Measurements from ENCODE around the gene IPO13. TPM values are rescaled to one million over a fixed set of nuclear protein-coding genes. Genes with fewer than 3 reads are reported as not detected.

The IPO13 gene
- total and polyA plus RNA-seq, 4 donors, result 8.6 to 15.1 (median 10.5) TPM

- no peak overlapping the region for H3K9ac ChIP-seq (ENCODE audit: low read depth in 1 of 2, low read length in 2 of 2)
- peaks cover 0 to 12% (median 9%) of the 10 kb centered on the region in 4 donors for H3K4me1 ChIP-seq (ENCODE audit: control insufficient read depth in 4 of 4, insufficient read depth in 4 of 4, low read length in 3 of 4)
- no peaks in the 10 kb centered on the region for H3K27me3 ChIP-seq (ENCODE audit: control insufficient read depth in 4 of 4, insufficient read depth in 4 of 4, low read length in 3 of 4)
- H3K27ac ChIP-seq (ENCODE audit: low read depth in 1 of 2, low read length in 2 of 2), result no peak overlapping the region
- peaks cover 0 to 23% (median 4%) of the 10 kb centered on the region in 4 donors for H3K36me3 ChIP-seq (ENCODE audit: control insufficient read depth in 4 of 4, insufficient read depth in 3 of 4, low read depth in 1 of 4, low read length in 3 of 4)
- no peaks in the 10 kb centered on the region for H3K9me3 ChIP-seq (ENCODE audit: control insufficient read depth in 4 of 4, low read length in 3 of 4)
- no peak for DNase-seq (ENCODE audit: low spot score)
- WGBS, result 92% methylated on average over 8 of the region's 8 CpGs
- TF ChIP-seq ZBTB33 (IDR thresholded peaks at IDR 0.05) (no peak), HNF4G (IDR thresholded peaks at IDR 0.05) (no peak), HNF4A (conservative IDR thresholded peaks at IDR 0.05) (no peak), GABPA (IDR thresholded peaks at IDR 0.05 in 1 of 2, conservative IDR thresholded peaks at IDR 0.05 in 1 of 2) (no peak), CTCF (IDR thresholded peaks at IDR 0.05; ENCODE audit: low read depth, low read length, missing input control) (no peak), JUND (IDR thresholded peaks at IDR 0.05) (no peak), FOXA2 (IDR thresholded peaks at IDR 0.05) (no peak), RAD21 (IDR thresholded peaks at IDR 0.05) (no peak), TAF1 (conservative IDR thresholded peaks at IDR 0.05) (no peak), EGR1 (IDR thresholded peaks at IDR 0.05; ENCODE audit: low read depth in 2 of 2) (no peak), NR2F2 (IDR thresholded peaks at IDR 0.05) (no peak), RXRA (IDR thresholded peaks at IDR 0.05) (no peak), SP1 (IDR thresholded peaks at IDR 0.05) (no peak), YY1 (IDR thresholded peaks at IDR 0.05) (no peak), ATF3 (IDR thresholded peaks at IDR 0.05) (no peak), FOXA1 (IDR thresholded peaks at IDR 0.05) (no peak)
- TF ChIP-seq, protein P1, sequence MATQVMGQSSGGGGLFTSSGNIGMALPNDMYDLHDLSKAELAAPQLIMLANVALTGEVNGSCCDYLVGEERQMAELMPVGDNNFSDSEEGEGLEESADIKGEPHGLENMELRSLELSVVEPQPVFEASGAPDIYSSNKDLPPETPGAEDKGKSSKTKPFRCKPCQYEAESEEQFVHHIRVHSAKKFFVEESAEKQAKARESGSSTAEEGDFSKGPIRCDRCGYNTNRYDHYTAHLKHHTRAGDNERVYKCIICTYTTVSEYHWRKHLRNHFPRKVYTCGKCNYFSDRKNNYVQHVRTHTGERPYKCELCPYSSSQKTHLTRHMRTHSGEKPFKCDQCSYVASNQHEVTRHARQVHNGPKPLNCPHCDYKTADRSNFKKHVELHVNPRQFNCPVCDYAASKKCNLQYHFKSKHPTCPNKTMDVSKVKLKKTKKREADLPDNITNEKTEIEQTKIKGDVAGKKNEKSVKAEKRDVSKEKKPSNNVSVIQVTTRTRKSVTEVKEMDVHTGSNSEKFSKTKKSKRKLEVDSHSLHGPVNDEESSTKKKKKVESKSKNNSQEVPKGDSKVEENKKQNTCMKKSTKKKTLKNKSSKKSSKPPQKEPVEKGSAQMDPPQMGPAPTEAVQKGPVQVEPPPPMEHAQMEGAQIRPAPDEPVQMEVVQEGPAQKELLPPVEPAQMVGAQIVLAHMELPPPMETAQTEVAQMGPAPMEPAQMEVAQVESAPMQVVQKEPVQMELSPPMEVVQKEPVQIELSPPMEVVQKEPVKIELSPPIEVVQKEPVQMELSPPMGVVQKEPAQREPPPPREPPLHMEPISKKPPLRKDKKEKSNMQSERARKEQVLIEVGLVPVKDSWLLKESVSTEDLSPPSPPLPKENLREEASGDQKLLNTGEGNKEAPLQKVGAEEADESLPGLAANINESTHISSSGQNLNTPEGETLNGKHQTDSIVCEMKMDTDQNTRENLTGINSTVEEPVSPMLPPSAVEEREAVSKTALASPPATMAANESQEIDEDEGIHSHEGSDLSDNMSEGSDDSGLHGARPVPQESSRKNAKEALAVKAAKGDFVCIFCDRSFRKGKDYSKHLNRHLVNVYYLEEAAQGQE (IDR thresholded peaks at IDR 0.05), result no peak
- TF ChIP-seq, protein P2, sequence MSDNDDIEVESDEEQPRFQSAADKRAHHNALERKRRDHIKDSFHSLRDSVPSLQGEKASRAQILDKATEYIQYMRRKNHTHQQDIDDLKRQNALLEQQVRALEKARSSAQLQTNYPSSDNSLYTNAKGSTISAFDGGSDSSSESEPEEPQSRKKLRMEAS (IDR thresholded peaks at IDR 0.05), result no peak
- no peak overlapping the region for H3K4me3 ChIP-seq (ENCODE audit: low read depth in 1 of 3, low read length in 3 of 3)
Observed at GRCh38 chr1:43952731-43953346, 6.1 kb downstream of the IPO13 start.

All from liver (tissue), 9 donors.